ENCODE measurements around the gene CNPY1.

DNA sequence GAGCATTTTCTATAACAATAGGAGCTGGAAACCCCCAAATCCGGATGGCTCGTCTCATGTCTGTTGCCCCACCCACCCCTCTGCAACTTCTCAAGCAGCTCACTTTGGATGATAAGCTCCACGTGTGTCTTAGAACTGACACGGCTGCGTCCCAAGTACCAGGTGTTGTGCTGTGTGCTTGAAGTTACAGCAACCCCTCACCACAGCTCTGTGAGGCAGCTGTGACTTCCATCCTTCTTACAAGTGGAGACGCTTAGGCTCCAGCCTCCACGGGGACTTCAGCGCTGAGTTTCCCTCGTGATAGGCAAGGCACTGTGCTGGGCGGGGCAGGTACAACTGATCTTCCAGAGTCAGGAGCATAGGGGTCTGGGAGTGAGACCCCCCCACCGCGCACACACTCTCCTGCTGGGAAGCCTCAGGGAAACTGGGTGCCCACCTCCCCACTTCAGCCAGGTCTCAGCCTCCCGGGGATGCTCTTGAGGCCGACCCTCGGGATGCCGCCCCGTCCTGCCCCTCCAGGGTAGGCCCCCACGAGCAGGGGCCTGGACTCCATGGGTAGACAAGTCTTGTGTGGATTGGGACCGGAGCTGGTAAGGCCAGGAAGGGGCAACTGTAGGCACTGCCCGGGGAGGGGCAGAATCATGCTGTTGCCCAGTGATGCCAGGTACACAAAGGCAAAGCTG is 57.1 kb downstream of the CNPY1 start:
- no peak for TF ChIP-seq GATA2 (IDR thresholded peaks at IDR 0.05; ENCODE audit: low read depth, low read length)
- no peak for TF ChIP-seq GATA3 (IDR thresholded peaks at IDR 0.05; ENCODE audit: low read depth, low read length)
